HCT116 (cell line): ENCODE measurements around the gene GRK6. TPM values are rescaled to one million over a fixed set of nuclear protein-coding genes. Genes with fewer than 3 reads are reported as not detected.

Source experiments
- ATAC-seq: fragments of 200-7000 bp; cut with Tn5 transposase; 2 replicates; pipeline ENCODE4 v1.9.1; 2020; ENCODE audit warnings: mild to moderate bottlenecking, moderate library complexity
- BruUV-seq: library from RNA; stranded (reverse); fragments of 400-500 nt; replicated peaks from 2 replicates; lab custom pipeline; 2021; lab: Mats Ljungman, UMichigan
- CTCF ChIA-PET: fragments of 300-600 bp; sonication (Branson Sonifier 250); formaldehyde crosslinking; loops from one replicate; lab custom pipeline; 2021; ENCODE audit warnings: antibody characterized with exemption; lab: Charles Lee
- POLR2A ChIA-PET: fragments of 300-600, 350-600 bp; sonication (Branson Sonifier 250); formaldehyde crosslinking; loops from one replicate; lab custom pipeline; 2021; ENCODE audit warnings: antibody characterized with exemption; lab: Charles Lee
- RAD21 ChIA-PET, 2 experiments: fragments of 300-600 bp; sonication (Branson Sonifier 250); formaldehyde crosslinking; loops; one replicate each; lab custom pipeline; 2023; ENCODE audit warnings: low total read pairs in 2 of 2; ENCODE audit not compliant: uncharacterized antibody in 2 of 2, unreplicated experiment in 2 of 2, low non-redundant PET in 1 of 2; lab: Charles Lee
- DNase-seq: peaks from one replicate; pipeline ENCODE4 v3.0.0-alpha.2; 2010; ENCODE audit warnings: low read depth, low spot score
- H2AFZ ChIP-seq: fragments of 200-600 bp; shearing (Covaris generic), sonication (generic); 2 replicates; pipeline ENCODE4 v1.6.1; 2017; ENCODE audit warnings: low read depth, mixed run types, mixed read lengths, antibody characterized with exemption, low read length; ENCODE audit not compliant: poor library complexity, severe bottlenecking
- H3K27ac ChIP-seq: 2 replicates; pipeline ENCODE4 v1.5.1; 2012; ENCODE audit warnings: low read depth, low read length
- H3K27me3 ChIP-seq: fragments of 200-600 bp; sonication (generic); 2 replicates; pipeline ENCODE4 v1.6.1; 2016; ENCODE audit warnings: mixed run types, low read length, mixed read lengths; ENCODE audit not compliant: insufficient read depth
- H3K36me3 ChIP-seq, 2 experiments: fragments of 200-500 bp in 1 of 2; fragments of 200-600 bp in 1 of 2; sonication (Bioruptor generic) in 1 of 2; sonication (generic) in 1 of 2; 2 replicates each; pipeline versions ENCODE4 v1.5.1 to v1.6.1; 2014 to 2016; ENCODE audit warnings: low read length in 2 of 2, inconsistent platforms in 1 of 2, mixed read lengths in 1 of 2, mixed run types in 1 of 2; ENCODE audit not compliant: insufficient read depth in 2 of 2, control insufficient read depth in 1 of 2
- H3K4me1 ChIP-seq, 2 experiments: fragments of 200-600 bp in 1 of 2; sonication (generic) in 1 of 2; 2 replicates each; pipeline versions ENCODE4 v1.5.1 to v1.6.1; 2012 to 2017; ENCODE audit warnings: low read length in 2 of 2, inconsistent platforms in 1 of 2, mild to moderate bottlenecking in 1 of 2, mixed read lengths in 1 of 2, mixed run types in 1 of 2, moderate library complexity in 1 of 2; ENCODE audit not compliant: insufficient read depth in 2 of 2, control insufficient read depth in 1 of 2
- H3K4me2 ChIP-seq: fragments of 200-600 bp; sonication (generic); 2 replicates; pipeline ENCODE4 v1.6.1; 2017; ENCODE audit warnings: mixed run types, low read length, mixed read lengths
- H3K4me3 ChIP-seq, 2 experiments: fragments of 200-600 bp in 1 of 2; sonication (generic) in 1 of 2; replicated peaks in 1 of 2; 2 replicates each; pipeline ENCODE4 v1.5.1; 2011 to 2016; ENCODE audit warnings: low read length in 2 of 2, control low read depth in 1 of 2, low read depth in 1 of 2, mild to moderate bottlenecking in 1 of 2, mixed read lengths in 1 of 2, mixed run types in 1 of 2
- H3K79me2 ChIP-seq: fragments of 200-600 bp; sonication (generic); 2 replicates; pipeline ENCODE4 v1.6.1; 2017; ENCODE audit warnings: mild to moderate bottlenecking, mixed run types, low read length, moderate library complexity, mixed read lengths; ENCODE audit not compliant: insufficient read depth
- H3K9ac ChIP-seq: fragments of 200-600 bp; sonication (generic); 2 replicates; pipeline ENCODE4 v1.6.1; 2016; ENCODE audit warnings: low read length, mixed read lengths
- H3K9me2 ChIP-seq: fragments of 200-600 bp; sonication (generic), shearing (Covaris generic); 2 replicates; pipeline ENCODE4 v1.6.1; 2017; ENCODE audit warnings: mixed run types, mild to moderate bottlenecking, moderate library complexity; ENCODE audit not compliant: insufficient read depth
- H3K9me3 ChIP-seq, 2 experiments: fragments of 200-500 bp in 1 of 2; fragments of 200-600 bp in 1 of 2; sonication (Bioruptor generic) in 1 of 2; sonication (generic) in 1 of 2; 2 replicates each; pipeline ENCODE4 v1.6.1; 2014 to 2017; ENCODE audit warnings: low read length in 2 of 2, mixed read lengths in 2 of 2, inconsistent platforms in 1 of 2, low read depth in 1 of 2, mild to moderate bottlenecking in 1 of 2, mixed run types in 1 of 2, moderate library complexity in 1 of 2; ENCODE audit not compliant: control insufficient read depth in 1 of 2, insufficient read depth in 1 of 2
- H4K20me1 ChIP-seq: fragments of 200-600 bp; sonication (generic), shearing (Covaris generic); 2 replicates; pipeline ENCODE4 v1.6.1; 2017; ENCODE audit warnings: mixed run types, mild to moderate bottlenecking, moderate library complexity; ENCODE audit not compliant: insufficient read depth
- ELF1 ChIP-seq: IDR thresholded peaks from 2 replicates; pipeline ENCODE4 v1.6.1; 2012; ENCODE audit warnings: low read depth, borderline replicate concordance
- POLR2AphosphoS5 ChIP-seq: IDR thresholded peaks from 2 replicates; pipeline ENCODE4 v1.6.1; 2011; ENCODE audit warnings: mild to moderate bottlenecking, low read depth, low read length, moderate library complexity
- SRF ChIP-seq: IDR thresholded peaks from 2 replicates; pipeline ENCODE4 v1.6.1; 2012; ENCODE audit warnings: low read depth
- intact Hi-C: fragments of 100-400 bp; cut with micrococcal nuclease; formaldehyde crosslinking; loops from 2 replicates; pipeline ENCODE4 v1.10.0; 2022
- total RNA-seq: library from RNA; stranded (reverse); gene quantifications from one replicate; pipeline ENCODE4 v1.2.1, GENCODE V29; 2021; ENCODE audit not compliant: unreplicated experiment

The GRK6 gene
- total RNA-seq, 1 experiment from 2014 or later, result 89.3 TPM

DNA sequence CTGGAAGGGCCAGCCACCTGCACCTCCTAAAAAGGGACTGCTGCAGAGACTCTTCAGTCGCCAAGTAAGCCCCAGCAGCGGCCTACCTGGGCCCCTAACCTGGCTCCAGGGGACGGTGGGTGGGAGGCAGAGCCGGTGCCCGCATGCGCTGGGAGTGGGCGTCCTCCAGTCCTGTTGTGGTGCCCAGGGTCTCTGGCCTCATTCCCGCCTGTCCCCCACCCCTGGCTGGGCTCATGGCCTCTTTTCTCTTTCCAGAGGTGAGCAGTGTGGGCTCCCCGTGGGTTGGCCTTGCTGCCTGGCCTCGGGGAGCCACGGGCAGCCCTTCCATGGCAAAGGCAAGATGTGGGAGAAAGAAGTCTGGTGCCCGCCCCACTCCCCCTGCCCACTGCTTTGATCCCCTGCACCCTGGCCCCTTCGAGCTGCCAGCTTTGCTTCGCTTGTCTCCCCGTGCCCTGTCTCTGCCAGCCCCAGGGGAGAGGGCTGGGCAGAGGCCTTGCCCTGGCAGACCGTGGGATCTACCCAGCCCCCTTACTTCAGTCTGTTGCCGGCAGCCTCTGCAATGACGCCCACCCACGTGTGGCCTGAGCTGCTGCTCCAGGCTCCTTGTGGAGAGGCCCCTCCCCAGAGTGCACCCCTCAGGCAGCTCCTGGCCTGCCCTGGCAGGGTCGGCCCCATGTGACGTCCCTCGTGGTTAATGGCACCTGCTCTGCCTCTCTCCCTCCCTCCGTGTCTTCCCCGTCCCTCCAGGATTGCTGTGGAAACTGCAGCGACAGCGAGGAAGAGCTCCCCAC, 14.7 kb downstream of the GRK6 start:
- intact Hi-C loops, result no loop called here
- POLR2A ChIA-PET, result interaction anchor here (0.5 kb wide), 1 partner anchor 355 kb away, joined by 3 read pairs; the partner anchor contains the start of gene FGFR4
- TF ChIP-seq POLR2AphosphoS5 (peak; percentile 32; the same call in 1 of the 2 replicates), ELF1 (no peak)
- TF ChIP-seq, all 23 proteins: peak for 1
- no peaks in the 10 kb centered on the region for H3K27me3 ChIP-seq
- H3K4me2 ChIP-seq, result no peak overlapping the region
- no peak overlapping the region for H3K9ac ChIP-seq
- no TSS peak for BruUV-seq
- H3K4me1 ChIP-seq, result peaks cover 0 to 30% of the 10 kb centered on the region in 2 experiments; a peak in 2 of 4 replicates
- peaks cover 30% of the 10 kb centered on the region; the same call in 1 of the 2 replicates for H3K79me2 ChIP-seq
- RAD21 ChIA-PET, result no interaction called here
- H2AFZ ChIP-seq, result no peak overlapping the region
- CTCF ChIA-PET, result interaction anchor here (1.0 kb wide), 1 partner anchor 37 kb away, joined by 3 read pairs; no protein-coding TSS in a partner anchor
- H3K9me2 ChIP-seq, result no peaks in the 10 kb centered on the region
- no peaks in the 10 kb centered on the region for H3K9me3 ChIP-seq
- H4K20me1 ChIP-seq, result peaks cover 3% of the 10 kb centered on the region; the same call in 1 of the 2 replicates
- H3K27ac ChIP-seq, result no peak overlapping the region; the same call in 1 of the 2 replicates
- DNase-seq (no peak), ATAC-seq (no peak)
- H3K36me3 ChIP-seq, result peaks cover 7 to 24% of the 10 kb centered on the region in 2 experiments; a peak in 3 of 4 replicates
- no peak overlapping the region for H3K4me3 ChIP-seq

DNA sequence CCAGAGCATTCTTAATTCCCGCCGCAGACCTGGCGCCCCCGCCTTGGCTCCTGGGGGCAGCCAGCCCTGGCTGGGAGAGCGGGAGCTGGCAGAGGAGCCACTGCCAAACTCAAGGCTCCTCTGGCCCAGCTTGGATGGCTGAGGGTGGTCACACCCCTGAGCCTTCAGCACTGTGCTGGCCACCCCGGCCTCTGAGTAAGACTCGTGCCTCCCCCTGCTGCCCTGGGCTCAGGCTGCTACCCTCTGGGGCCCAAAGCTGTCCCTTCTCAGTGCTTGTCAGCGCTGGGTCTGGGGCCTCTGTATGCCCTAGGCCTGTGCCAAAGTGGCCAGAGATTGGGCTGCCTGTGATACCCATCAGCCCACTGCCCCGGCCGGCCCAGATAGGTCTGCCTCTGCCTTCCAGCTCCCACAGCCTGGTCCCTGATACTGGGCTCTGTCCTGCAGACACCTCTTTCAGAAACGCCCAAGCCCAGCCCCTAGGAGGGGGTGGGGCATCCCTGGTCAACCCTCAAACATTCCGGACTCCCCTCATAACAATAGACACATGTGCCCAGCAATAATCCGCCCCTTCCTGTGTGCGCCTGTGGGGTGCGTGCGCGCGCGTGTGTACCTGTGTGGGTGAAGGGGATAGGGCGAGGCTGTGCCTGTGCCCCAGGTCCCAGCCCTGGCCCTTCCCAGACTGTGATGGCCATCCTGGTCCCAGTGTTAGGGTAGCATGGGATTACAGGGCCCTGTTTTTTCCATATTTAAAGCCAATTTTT, 15.8 kb downstream of the GRK6 start:
- CTCF ChIA-PET, result no interaction called here
- Histone ChIP-seq H3K9ac (no peak overlapping the region), H4K20me1 (peaks cover 3% of the 10 kb centered on the region; the same call in 1 of the 2 replicates), H3K79me2 (peaks cover 38% of the 10 kb centered on the region; the same call in 1 of the 2 replicates), H3K4me3 (no peak overlapping the region), H3K9me2 (no peaks in the 10 kb centered on the region), H2AFZ (no peak overlapping the region), H3K9me3 (no peaks in the 10 kb centered on the region), H3K27me3 (no peaks in the 10 kb centered on the region), H3K36me3 (peaks cover 3 to 24% of the 10 kb centered on the region in 2 experiments; a peak in 3 of 4 replicates)
- BruUV-seq, result no TSS peak
- intact Hi-C loops, result no loop called here
- 0 out of 2 replicates have a peak, but pooled peaks have one; percentile 1 for ATAC-seq
- no peak for TF ChIP-seq SRF
- peak; percentile 18 for TF ChIP-seq POLR2AphosphoS5
- TF ChIP-seq, all 23 proteins: peak for 1
- peak overlapping the region; percentile 40; the same call in 1 of the 2 replicates for H3K27ac ChIP-seq
- ChIA-PET RAD21 (no interaction called here), POLR2A (no interaction called here)
- H3K4me1 ChIP-seq, result peaks cover 0 to 33% of the 10 kb centered on the region in 2 experiments; a peak in 2 of 4 replicates
- no peak for DNase-seq
- no peak overlapping the region for H3K4me2 ChIP-seq
